Liver (tissue), 9 donors: ENCODE results near the gene C17orf78. TPM values are rescaled to one million over a fixed set of nuclear protein-coding genes. Genes with fewer than 3 reads are reported as not detected.

ENCODE experiments used
- DNase-seq: peaks from one replicate; pipeline ENCODE4 v3.0.0-alpha.2; 2017; ENCODE audit warnings: low spot score
- H3K27ac ChIP-seq, 2 donors: one replicate each; pipeline ENCODE4 v1.7.0; 2013; ENCODE audit warnings: inconsistent platforms in 2 of 2, low read length in 2 of 2, control low read depth in 1 of 2, low read depth in 1 of 2, mild to moderate bottlenecking in 1 of 2
- H3K27me3 ChIP-seq, 4 donors: one replicate each; pipeline versions ENCODE4 v1.6.1 to v1.7.0; 2013; ENCODE audit warnings: low read length in 3 of 4, inconsistent platforms in 1 of 4, mild to moderate bottlenecking in 1 of 4, moderate library complexity in 1 of 4; ENCODE audit not compliant: control insufficient read depth in 4 of 4, insufficient read depth in 4 of 4
- H3K36me3 ChIP-seq, 4 donors: one replicate each; pipeline versions ENCODE4 v1.6.1 to v1.7.0; 2013; ENCODE audit warnings: low read length in 3 of 4, mild to moderate bottlenecking in 3 of 4, low read depth in 1 of 4, moderate library complexity in 1 of 4; ENCODE audit not compliant: control insufficient read depth in 4 of 4, insufficient read depth in 3 of 4
- H3K4me1 ChIP-seq, 4 donors: one replicate each; pipeline versions ENCODE4 v1.6.1 to v1.7.0; 2013; ENCODE audit warnings: low read length in 3 of 4, mild to moderate bottlenecking in 3 of 4, moderate library complexity in 1 of 4; ENCODE audit not compliant: control insufficient read depth in 4 of 4, insufficient read depth in 4 of 4
- H3K4me3 ChIP-seq, 3 donors: one replicate each; pipeline versions ENCODE4 v1.6.1 to v1.7.0; 2013; ENCODE audit warnings: low read length in 3 of 3, control low read depth in 1 of 3, low read depth in 1 of 3, mild to moderate bottlenecking in 1 of 3
- H3K9ac ChIP-seq, 2 donors: one replicate each; pipeline ENCODE4 v1.7.0; 2013; ENCODE audit warnings: low read length in 2 of 2, mild to moderate bottlenecking in 2 of 2, moderate library complexity in 2 of 2, control low read depth in 1 of 2, low read depth in 1 of 2
- H3K9me3 ChIP-seq, 4 donors: one replicate each; pipeline versions ENCODE4 v1.6.1 to v1.7.0; 2013; ENCODE audit warnings: low read length in 3 of 4; ENCODE audit not compliant: control insufficient read depth in 4 of 4
- EGR1 ChIP-seq, 2 donors: IDR thresholded peaks; 2 replicates each; pipeline ENCODE4 v1.6.1; 2016 to 2018; ENCODE audit warnings: antibody characterized with exemption in 2 of 2, low read depth in 2 of 2
- FOXA1 ChIP-seq: IDR thresholded peaks from 2 replicates; pipeline ENCODE4 v1.6.1; 2016; ENCODE audit warnings: antibody characterized with exemption
- FOXA2 ChIP-seq: IDR thresholded peaks from 2 replicates; pipeline ENCODE4 v1.6.1; 2016; ENCODE audit warnings: antibody characterized with exemption
- GABPA ChIP-seq, 2 donors: IDR thresholded peaks in 1 of 2; conservative IDR thresholded peaks in 1 of 2; 2 replicates each; pipeline ENCODE4 v1.6.1; 2016; ENCODE audit warnings: antibody characterized with exemption in 2 of 2, mild to moderate bottlenecking in 1 of 2, moderate library complexity in 1 of 2
- HNF4A ChIP-seq, 2 donors: conservative IDR thresholded peaks; 2 replicates each; pipeline ENCODE4 v1.6.1; 2016; ENCODE audit warnings: antibody characterized with exemption in 2 of 2, mild to moderate bottlenecking in 2 of 2
- HNF4G ChIP-seq: IDR thresholded peaks from 2 replicates; pipeline ENCODE4 v1.6.1; 2016; ENCODE audit warnings: antibody characterized with exemption
- JUND ChIP-seq, 2 donors: IDR thresholded peaks; 2 replicates each; pipeline ENCODE4 v1.6.1; 2016; ENCODE audit warnings: antibody characterized with exemption in 2 of 2
- MAX ChIP-seq: IDR thresholded peaks from 2 replicates; pipeline ENCODE4 v1.6.1; 2016; ENCODE audit warnings: antibody characterized with exemption
- NR2F2 ChIP-seq: IDR thresholded peaks from 2 replicates; pipeline ENCODE4 v1.6.1; 2016; ENCODE audit warnings: antibody characterized with exemption
- RAD21 ChIP-seq, 2 donors: IDR thresholded peaks; 2 replicates each; pipeline ENCODE4 v1.6.1; 2016; ENCODE audit warnings: antibody characterized with exemption in 2 of 2, mild to moderate bottlenecking in 2 of 2
- REST ChIP-seq: IDR thresholded peaks from 2 replicates; pipeline ENCODE4 v1.6.1; 2016; ENCODE audit warnings: antibody characterized with exemption, mild to moderate bottlenecking
- RXRA ChIP-seq, 2 donors: IDR thresholded peaks; 2 replicates each; pipeline ENCODE4 v1.6.1; 2017 to 2018; ENCODE audit warnings: antibody characterized with exemption in 2 of 2, mild to moderate bottlenecking in 1 of 2
- SP1 ChIP-seq: IDR thresholded peaks from 2 replicates; pipeline ENCODE4 v1.6.1; 2018; ENCODE audit warnings: antibody characterized with exemption, mild to moderate bottlenecking
- TAF1 ChIP-seq: conservative IDR thresholded peaks from 2 replicates; pipeline ENCODE4 v1.6.1; 2016; ENCODE audit warnings: antibody characterized with exemption, mild to moderate bottlenecking
- YY1 ChIP-seq: IDR thresholded peaks from 2 replicates; pipeline ENCODE4 v1.6.1; 2016; ENCODE audit warnings: antibody characterized with exemption, mild to moderate bottlenecking
- ZBTB33 ChIP-seq: IDR thresholded peaks from 2 replicates; pipeline ENCODE4 v1.6.1; 2016; ENCODE audit warnings: antibody characterized with exemption
- WGBS: extraction: QIAGEN DNeasy Blood & Tissue Kit; methylation state at CpG from one replicate; pipeline ENCODE4 v1.1.7; 2013; 5-methylcytosine and 5-hydroxymethylcytosine counted together
- polyA plus RNA-seq, 2 donors: library from polyadenylated mRNA; stranded (reverse) in 1 of 2; unstranded in 1 of 2; fragments of 200-250 nt in 1 of 2; fragments of >200 nt in 1 of 2; fragmentation: Nextera tagmentation in 1 of 2; extraction: Ambion mirVana in 1 of 2; gene quantifications; one replicate each; pipeline versions ENCODE4 v1.2.1 to v1.2.3, GENCODE V29; 2013 to 2015
- total RNA-seq, 2 donors: library from RNA; depleted of rRNA; stranded (reverse); fragments of >200 nt; gene quantifications; one replicate each; pipeline ENCODE4 v1.2.3, GENCODE V29; 2014
- TF ChIP-seq, protein P1 (sequence below): IDR thresholded peaks from 2 replicates; pipeline ENCODE4 v1.6.1; 2016; ENCODE audit warnings: antibody characterized with exemption
- donor health status: healthy.
- donor health status: healthy.
- donor health status: healthy.
- donor health status: healthy.
- donor health status: healthy.

C17orf78 gene
- total and polyA plus RNA-seq, 4 donors, result not detected

GRCh38 chr17:37393352-37393751 is 17.6 kb downstream of the C17orf78 start:
- no peak overlapping the region for H3K27ac ChIP-seq
- H3K36me3 ChIP-seq, result no peaks in the 10 kb centered on the region
- TF ChIP-seq YY1 (no peak), HNF4G (no peak), EGR1 (IDR thresholded peaks at IDR 0.05; ENCODE audit: low read depth in 2 of 2) (no peak), MAX (no peak), TAF1 (no peak), HNF4A (conservative IDR thresholded peaks at IDR 0.05) (no peak), FOXA1 (no peak), RAD21 (IDR thresholded peaks at IDR 0.05) (no peak), FOXA2 (no peak), GABPA (IDR thresholded peaks at IDR 0.05 in 1 of 2, conservative IDR thresholded peaks at IDR 0.05 in 1 of 2) (no peak), JUND (IDR thresholded peaks at IDR 0.05) (no peak), ZBTB33 (no peak), SP1 (no peak), RXRA (IDR thresholded peaks at IDR 0.05) (no peak), NR2F2 (no peak)
- TF ChIP-seq, protein P1, sequence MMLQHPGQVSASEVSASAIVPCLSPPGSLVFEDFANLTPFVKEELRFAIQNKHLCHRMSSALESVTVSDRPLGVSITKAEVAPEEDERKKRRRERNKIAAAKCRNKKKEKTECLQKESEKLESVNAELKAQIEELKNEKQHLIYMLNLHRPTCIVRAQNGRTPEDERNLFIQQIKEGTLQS, result no peak
- no peaks in the 10 kb centered on the region for H3K9me3 ChIP-seq
- H3K4me1 ChIP-seq, result peaks cover 0 to 3% (median 0%) of the 10 kb centered on the region in 4 donors
- no peak for DNase-seq
- no peak overlapping the region for H3K4me3 ChIP-seq
- no peak overlapping the region for H3K9ac ChIP-seq
- no peaks in the 10 kb centered on the region for H3K27me3 ChIP-seq
- 98% methylated on average over 7 of the region's 7 CpGs for WGBS

DNA sequence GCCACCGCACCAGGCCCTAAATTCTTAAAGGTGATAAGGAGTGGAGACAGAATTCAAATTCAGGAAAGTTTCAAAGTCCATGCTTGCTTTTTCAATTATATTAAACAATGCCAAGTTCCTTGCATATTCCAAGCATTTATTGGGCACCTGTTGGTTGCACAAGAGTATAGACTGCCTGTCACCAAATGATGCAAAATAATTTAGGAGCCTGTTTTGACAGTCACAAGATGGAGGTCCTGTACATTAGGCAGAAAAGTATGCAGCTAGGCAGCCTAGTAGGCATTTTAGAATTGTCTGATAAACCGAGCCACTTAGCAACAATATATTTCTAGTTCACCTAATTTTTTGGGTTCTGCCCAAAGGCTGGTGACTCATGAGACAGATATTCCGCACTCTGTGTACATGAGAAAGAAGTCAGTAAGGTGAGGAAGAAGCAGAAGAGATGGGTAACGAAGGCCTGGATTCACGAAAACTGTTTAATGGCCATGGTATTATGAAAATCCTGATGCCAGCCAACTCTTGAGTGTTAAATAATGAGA is 23.5 kb downstream of the C17orf78 start:
- Histone ChIP-seq H3K4me1 (peaks cover 0 to 3% (median 0%) of the 10 kb centered on the region in 4 donors), H3K27me3 (no peaks in the 10 kb centered on the region), H3K36me3 (no peaks in the 10 kb centered on the region), H3K4me3 (no peak overlapping the region), H3K9ac (no peak overlapping the region), H3K9me3 (no peaks in the 10 kb centered on the region), H3K27ac (no peak overlapping the region)
- TF ChIP-seq YY1, result no peak
- TF ChIP-seq, protein P1, result no peak
- no peak for TF ChIP-seq JUND (IDR thresholded peaks at IDR 0.05)
- no peak for TF ChIP-seq GABPA (IDR thresholded peaks at IDR 0.05 in 1 of 2, conservative IDR thresholded peaks at IDR 0.05 in 1 of 2)
- TF ChIP-seq HNF4G, result no peak
- TF ChIP-seq MAX, result no peak
- no peak for TF ChIP-seq REST
- WGBS, result 94% methylated on average over 5 of the region's 5 CpGs
- no peak for DNase-seq
